ENCODE measurements around the gene PALB2. TPM values are rescaled to one million over a fixed set of nuclear protein-coding genes. Genes with fewer than 3 reads are reported as not detected.

PALB2 gene
- total and polyA plus RNA-seq, 2 of the 13 experiments (the other 11 are each of a cell fraction or from before 2014, with no cell fraction given), result 12.1 to 40.9 TPM

- peak; percentile 83 for TF ChIP-seq CREB1 (IDR thresholded peaks at IDR 0.05)
- TF ChIP-seq CREB1 (CRISPR knock-in tag; IDR thresholded peaks at IDR 0.05), result peak; percentile 86
- peak; percentile 98 for TF ChIP-seq ZNF230 (CRISPR knock-in tag; IDR thresholded peaks at IDR 0.05)
- no peak; the same call in 1 of the 2 replicates for TF ChIP-seq RORA (CRISPR knock-in tag; IDR thresholded peaks at IDR 0.05)
- TF ChIP-seq SOX6 (IDR thresholded peaks at IDR 0.05), result no peak
- TF ChIP-seq SOX6 (CRISPR knock-in tag; IDR thresholded peaks at IDR 0.05), result peak; percentile 84
- TF ChIP-seq KLF13 (CRISPR knock-in tag; IDR thresholded peaks at IDR 0.05), result no peak; the same call in 1 of the 2 replicates
- peak; percentile 78 for TF ChIP-seq ZBTB26 (CRISPR knock-in tag; IDR thresholded peaks at IDR 0.05; ENCODE audit: borderline replicate concordance)
- TF ChIP-seq ZBTB46 (CRISPR knock-in tag; IDR thresholded peaks at IDR 0.05; ENCODE audit: borderline replicate concordance), result peak; percentile 98
- peak; percentile 13 for TF ChIP-seq ZNF292 (CRISPR knock-in tag; IDR thresholded peaks at IDR 0.05; ENCODE audit: borderline replicate concordance, low read depth)
- TF ChIP-seq MAF1 (CRISPR knock-in tag; IDR thresholded peaks at IDR 0.05; ENCODE audit: borderline replicate concordance), result peak; percentile 89
- TF ChIP-seq ZNF678 (CRISPR knock-in tag; IDR thresholded peaks at IDR 0.05), result no peak
- peak; percentile 86; the same call in 1 of the 2 replicates for TF ChIP-seq BATF2 (CRISPR knock-in tag; IDR thresholded peaks at IDR 0.05)
- TF ChIP-seq YEATS4 (CRISPR knock-in tag; IDR thresholded peaks at IDR 0.05; ENCODE audit: borderline replicate concordance), result peak; percentile 98
- no peak for TF ChIP-seq RBM22 (optimal IDR thresholded peaks at IDR 0.05; ENCODE audit: low read length)
- peak; percentile 68; the same call in 1 of the 2 replicates for TF ChIP-seq HNRNPUL1 (IDR thresholded peaks at IDR 0.05; ENCODE audit: low read depth, low read length)
- peak; percentile 100 for TF ChIP-seq XRCC5 (optimal IDR thresholded peaks at IDR 0.05; ENCODE audit: low read length)
- peak; percentile 95 for TF ChIP-seq ZNF746 (CRISPR knock-in tag; IDR thresholded peaks at IDR 0.05)
- TF ChIP-seq SIX4 (CRISPR knock-in tag; IDR thresholded peaks at IDR 0.05), result no peak; the same call in 1 of the 2 replicates
- peak; percentile 91 for TF ChIP-seq CBFB (CRISPR knock-in tag; IDR thresholded peaks at IDR 0.05)
- peak; percentile 100 for TF ChIP-seq POLR2AphosphoS2 (IDR thresholded peaks at IDR 0.05; ENCODE audit: low read depth, low read length)
- 0 out of 2 replicates have a peak, but pooled peaks have one; percentile 73 for TF ChIP-seq ZC3H13 (CRISPR knock-in tag; IDR thresholded peaks at IDR 0.05)
- peak; percentile 36; the same call in 1 of the 2 replicates for TF ChIP-seq U2AF2 (IDR thresholded peaks at IDR 0.05; ENCODE audit: low read depth, low read length)
- peak; percentile 74 for TF ChIP-seq TBX3 (IDR thresholded peaks at IDR 0.05; ENCODE audit: borderline replicate concordance)
- no peak for TF ChIP-seq RFXANK (CRISPR knock-in tag; IDR thresholded peaks at IDR 0.05)
- peak; percentile 2 to 59; a peak in 1 of 4 replicates for TF ChIP-seq NR2F1 (CRISPR knock-in tag; IDR thresholded peaks at IDR 0.05)
- TF ChIP-seq BCL6 (CRISPR knock-in tag; IDR thresholded peaks at IDR 0.05), result peak; percentile 58; the same call in 1 of the 2 replicates
- peak; percentile 89 for TF ChIP-seq ZBTB8A (CRISPR knock-in tag; IDR thresholded peaks at IDR 0.05; ENCODE audit: borderline replicate concordance, low read depth)
- no peak; the same call in 1 of the 2 replicates for TF ChIP-seq ZNF674 (CRISPR knock-in tag; IDR thresholded peaks at IDR 0.05; ENCODE audit: low read depth)
Measured at GRCh38 chr16:23640931-23641765, at the start of gene PALB2, which contains the start of gene DCTN5 (continued).

Measured in HepG2 (cell line).